GM21367 (cell line): ENCODE data around the gene VENTX.
"Not testable (repeated sequence)": the region's sequence is repeated elsewhere in the genome, so short reads cannot be mapped to it uniquely, and the experiment has no call there.

ENCODE experiments used
- ATAC-seq: cut with Tn5 transposase; IDR thresholded peaks from one replicate; pipeline ENCODE4 v1.9.1; 2021; ENCODE audit not compliant: unreplicated experiment

The VENTX gene

DNA sequence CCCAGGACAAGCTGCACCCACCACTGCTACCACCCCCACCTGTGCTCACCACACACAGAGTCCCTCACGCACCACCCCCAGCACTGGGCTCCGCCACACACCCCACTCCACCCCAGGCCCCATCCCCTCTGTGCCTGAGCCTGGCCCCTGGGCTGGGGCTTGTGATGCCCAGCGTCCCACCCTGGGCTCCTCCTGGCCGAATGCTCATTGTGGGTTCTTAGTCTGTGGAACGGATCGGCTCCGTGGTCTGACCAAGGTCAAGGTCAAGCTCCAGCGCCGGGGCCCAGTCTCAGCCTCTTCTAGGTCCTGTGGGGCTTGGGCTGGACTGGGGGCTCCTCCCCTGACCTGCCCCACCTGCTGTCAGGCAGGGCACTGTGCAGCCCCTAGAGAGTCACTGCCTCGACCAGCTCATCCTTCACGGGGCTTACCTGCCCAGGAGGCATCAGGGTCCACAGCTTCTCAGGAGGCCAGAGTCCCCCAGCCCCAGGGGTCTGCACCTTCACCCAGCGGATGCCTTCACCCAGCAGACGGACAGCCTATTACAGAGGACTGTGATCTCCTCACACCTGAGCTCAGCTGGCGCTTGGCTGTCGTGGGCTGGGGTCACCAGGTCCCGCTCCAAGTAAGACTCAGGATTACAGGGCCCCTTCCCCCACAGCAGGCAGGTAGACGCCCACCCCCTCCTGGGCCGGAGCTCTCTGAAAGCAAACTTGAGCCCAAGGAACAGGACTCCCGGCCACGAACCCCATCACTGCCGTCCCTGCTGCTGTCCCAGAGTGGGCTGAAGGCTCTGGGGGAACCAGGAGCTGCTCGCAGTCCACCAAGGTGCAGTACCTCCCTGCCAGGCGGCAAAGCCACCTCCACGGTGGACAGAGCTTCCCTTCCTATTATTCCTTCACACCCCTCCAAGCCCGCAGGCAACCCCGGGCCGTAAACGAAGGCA is 22.9 kb upstream of the VENTX start:
- ATAC-seq, result no peak

DNA sequence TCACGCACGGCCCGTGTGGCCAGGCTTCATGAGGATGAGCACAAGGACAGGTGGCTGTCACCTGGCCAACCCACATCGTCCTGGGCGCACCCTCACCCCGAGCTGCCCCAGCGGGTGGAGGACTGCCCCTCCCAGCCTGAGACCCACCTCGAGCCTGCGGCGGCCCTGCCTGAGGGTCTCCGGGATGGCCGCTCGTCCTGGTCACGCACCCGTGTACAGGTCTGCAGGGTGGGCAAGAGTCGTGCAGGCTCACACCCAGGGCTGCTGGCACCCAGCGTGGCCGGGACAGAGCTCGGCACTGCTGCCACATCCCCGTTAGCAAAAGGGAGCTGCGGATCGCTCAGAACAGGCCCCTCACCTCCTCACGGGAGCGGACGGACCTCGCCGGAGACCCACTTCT is 22.1 kb upstream of the VENTX start:
- ATAC-seq, result no peak

- no peak for ATAC-seq
These were observed 20.9 kb upstream of the VENTX start for GRCh38 chr10:133216776-133217175.

- ATAC-seq, result no peak
These were observed 19.7 kb upstream of the VENTX start for GRCh38 chr10:133217800-133218589.

DNA sequence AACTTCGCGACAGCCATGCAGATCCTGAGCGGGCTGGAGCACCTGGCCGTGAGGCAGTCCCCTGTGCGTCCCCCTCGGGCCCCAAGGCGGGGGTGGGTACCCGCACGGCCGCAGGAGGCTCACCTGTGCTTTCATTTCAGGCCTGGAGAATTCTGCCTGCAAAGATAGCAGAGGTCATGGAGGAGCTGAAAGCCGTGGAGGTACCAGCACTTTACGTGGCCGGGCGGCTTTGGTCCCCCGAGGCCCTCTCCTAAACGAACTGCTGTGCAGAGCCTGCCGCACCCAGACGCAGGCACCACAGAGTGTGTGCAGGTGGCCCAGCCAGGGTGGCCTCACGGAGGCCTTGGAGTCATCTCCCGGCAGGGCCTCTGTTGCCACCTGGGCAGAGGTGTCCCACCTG is 18.8 kb upstream of the VENTX start:
- ATAC-seq, result no peak

DNA sequence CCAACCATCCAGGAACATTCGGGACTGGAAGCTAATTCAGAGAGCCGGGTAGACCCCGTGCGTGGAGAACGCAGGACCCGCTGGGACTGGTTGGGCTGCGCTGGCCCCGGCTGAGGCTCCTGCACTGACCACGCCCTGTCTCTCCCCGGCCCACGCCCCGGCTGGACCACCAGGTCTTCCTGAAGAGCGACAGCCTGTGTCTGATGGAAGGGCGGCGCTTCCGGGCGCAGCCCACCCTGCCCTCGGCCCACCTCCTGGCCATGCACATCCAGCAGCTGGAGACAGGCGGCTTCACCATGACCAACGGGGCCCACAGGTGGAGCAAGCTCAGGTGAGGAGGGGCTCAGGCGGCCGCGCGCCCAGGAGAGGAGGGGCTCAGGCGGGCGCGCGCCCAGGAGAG is 17.9 kb upstream of the VENTX start:
- no peak for ATAC-seq

GRCh38 chr10:133221331-133221730 is 16.3 kb upstream of the VENTX start:
- no peak for ATAC-seq

- ATAC-seq, result not testable (repeated sequence)
These were observed 15.9 kb upstream of the VENTX start for GRCh38 chr10:133221756-133222155.

DNA sequence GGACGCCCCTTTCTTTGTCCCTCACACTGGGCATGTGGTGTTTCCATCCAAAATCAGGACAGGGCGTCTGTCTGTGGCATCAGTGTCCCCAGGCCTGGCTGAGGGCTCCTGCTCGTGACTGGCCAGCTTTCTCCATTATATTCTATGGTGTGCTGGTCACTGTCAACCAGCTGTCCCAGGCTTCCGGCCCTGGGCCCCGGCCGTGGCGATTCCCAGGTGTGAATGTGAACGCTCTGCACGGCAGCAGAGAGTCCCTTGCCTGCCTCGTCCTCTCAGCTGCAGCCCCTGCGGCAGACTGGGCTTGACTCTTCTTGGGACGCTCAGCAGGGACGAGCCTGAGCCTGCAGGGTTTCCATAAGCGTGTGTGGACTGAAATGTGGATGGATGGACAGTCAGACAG is 13.6 kb upstream of the VENTX start:
- no peak for ATAC-seq

GRCh38 chr10:133224756-133225372 is 12.8 kb upstream of the VENTX start:
- no peak for ATAC-seq

- no peak for ATAC-seq
These were observed 11.9 kb upstream of the VENTX start for GRCh38 chr10:133225707-133226191.

DNA sequence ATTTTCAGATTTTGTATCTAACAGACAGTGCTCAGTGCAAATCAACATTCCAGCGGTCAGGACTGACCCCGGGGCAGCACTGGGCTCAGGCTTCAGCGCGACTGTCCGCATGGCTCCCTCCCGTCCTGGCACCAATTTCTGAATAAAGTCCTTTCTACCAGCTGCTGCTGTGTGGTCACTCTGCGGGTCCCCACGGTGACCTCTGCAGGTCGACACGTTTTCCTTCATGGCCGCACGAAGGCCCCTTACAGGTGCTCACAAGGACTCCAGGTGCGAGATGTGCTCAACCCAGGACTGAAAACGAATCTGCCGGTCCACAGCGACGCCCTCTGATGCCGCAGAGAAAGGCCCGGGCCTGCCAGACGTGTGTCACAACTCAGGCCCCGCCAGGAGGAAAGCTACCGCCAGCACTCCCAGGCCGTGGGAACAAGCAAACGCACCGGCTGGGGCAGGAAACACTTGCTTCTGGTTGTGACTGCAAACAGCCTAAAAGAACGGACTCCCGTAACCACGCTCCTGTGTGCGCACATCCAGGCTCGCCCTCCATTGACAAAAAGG is 11.3 kb upstream of the VENTX start:
- no peak for ATAC-seq

- ATAC-seq, result no peak
These were observed 10.4 kb upstream of the VENTX start for GRCh38 chr10:133227256-133227655.

DNA sequence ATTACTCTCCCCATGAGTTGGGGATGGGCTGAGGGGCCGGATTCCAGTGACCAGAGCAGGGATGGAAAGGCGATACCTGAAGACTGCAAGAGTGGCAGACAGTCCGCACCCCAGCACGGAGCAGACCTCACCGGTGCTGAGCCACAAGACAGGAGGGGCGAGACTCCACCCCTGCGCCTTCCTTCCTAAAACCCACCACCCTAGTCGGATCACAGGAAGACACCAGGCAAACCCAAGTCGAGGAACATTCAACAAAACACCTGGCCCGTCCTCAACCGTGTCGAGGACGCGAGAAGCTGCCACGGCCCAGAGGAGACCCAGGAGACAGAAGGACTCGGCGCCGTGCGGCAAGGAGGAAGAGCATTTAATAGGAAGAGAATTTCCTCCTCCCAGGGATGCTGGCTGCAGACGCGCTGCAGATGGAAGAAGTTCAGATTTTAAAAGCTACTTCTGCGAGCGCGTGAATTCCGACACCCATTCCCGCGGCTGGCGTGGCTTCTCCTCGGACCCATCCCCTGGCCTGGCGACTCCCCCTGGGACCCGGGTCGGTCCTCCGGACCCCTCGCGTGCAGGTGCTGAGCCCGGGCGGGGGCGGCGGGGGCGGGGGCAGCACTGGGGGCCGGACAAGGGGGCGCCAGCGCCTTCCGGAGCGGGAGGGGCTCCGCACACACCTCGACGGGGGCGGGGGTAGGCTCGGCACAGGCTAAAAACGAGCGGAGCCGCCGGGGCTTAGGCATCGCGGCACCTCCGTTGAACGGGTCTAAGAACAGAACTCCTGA is 8.2 kb upstream of the VENTX start:
- no peak for ATAC-seq

DNA sequence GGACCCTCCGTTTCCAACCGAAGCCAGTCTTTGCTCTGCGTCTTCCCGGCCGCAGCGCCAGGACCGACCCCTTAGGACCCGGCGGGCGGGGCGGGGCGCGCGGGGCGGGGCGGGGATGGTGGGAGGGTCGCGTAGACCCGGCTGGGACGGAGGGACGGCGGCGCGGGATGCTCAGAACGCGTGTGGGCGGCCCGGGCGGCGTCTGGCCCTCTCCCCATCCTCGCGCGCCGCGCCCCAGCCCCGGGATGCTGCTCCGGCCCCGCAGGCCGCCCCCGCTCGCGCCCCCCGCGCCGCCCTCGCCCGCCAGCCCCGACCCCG is 7.7 kb upstream of the VENTX start, which contains the start of gene UTF1:
Gene UTF1, plus strand, starts transcription at position 174 of the 318 bp plus-strand sequence. Its CDS starts 72 bp downstream, at position 246.
- ATAC-seq, result no peak

DNA sequence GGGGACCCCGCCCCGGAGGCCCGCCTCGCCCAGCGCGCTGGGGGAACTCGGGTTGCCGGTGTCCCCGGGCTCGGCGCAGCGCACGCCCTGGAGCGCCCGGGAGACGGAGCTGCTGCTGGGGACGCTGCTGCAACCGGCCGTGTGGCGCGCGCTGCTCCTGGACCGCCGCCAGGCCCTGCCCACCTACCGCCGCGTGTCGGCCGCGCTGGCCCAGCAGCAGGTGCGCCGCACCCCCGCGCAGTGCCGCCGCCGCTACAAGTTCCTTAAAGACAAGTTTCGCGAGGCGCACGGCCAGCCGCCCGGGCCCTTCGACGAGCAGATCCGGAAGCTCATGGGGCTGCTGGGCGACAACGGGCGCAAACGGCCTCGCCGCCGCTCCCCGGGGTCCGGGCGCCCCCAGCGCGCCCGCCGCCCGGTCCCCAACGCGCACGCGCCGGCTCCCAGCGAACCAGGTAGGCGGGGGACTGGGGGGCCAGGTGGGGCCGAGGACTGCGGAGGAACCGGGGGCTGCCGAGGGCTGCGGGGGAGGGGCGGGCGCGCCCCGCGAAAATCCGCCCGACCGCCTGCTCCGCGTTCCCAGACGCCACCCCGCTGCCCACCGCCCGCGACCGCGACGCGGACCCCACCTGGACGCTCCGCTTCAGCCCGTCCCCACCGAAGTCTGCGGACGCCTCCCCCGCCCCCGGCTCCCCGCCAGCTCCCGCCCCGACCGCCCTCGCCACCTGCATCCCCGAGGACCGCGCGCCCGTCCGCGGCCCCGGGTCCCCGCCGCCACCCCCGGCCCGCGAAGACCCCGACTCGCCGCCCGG is 7.1 kb upstream of the VENTX start:
- no peak for ATAC-seq

- ATAC-seq, result no peak
These were observed 6.3 kb upstream of the VENTX start for GRCh38 chr10:133231244-133231945.

DNA sequence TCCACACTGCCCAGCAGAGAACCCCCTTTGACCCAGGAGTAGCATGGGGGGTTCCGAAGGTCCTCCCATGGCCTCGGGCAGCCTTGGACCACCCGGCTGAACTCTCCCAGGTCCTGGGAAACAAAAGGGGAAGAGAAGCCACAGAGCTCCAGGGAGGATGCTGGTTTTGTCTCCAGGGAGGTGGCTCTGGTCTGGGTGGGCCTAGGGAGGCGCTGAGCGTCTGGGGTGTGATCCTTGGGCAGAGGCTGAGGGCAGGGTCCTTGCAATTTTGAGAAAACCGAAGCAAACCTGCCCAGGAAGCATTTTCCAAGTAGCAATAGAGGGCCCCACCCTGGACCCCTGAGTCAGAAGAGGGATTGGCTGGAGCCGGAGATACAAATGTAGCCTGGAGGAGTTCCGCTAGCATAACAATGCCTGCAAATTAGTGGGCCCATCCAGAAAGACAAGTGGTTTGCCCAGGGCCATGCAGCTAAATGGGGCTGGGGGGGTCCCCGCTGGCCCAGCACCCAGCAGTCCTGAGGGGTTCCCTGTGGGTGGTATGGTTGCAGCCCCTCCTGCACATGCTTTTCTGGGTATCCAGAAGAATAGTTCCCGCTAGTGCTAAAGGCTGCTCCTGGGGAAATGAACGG is 5.6 kb upstream of the VENTX start:
- no peak for ATAC-seq
